K562 (cell line): ENCODE results near the gene ACBD3. TPM values are rescaled to one million over a fixed set of nuclear protein-coding genes. Genes with fewer than 3 reads are reported as not detected.

Source experiments
- ATAC-seq: fragments of 200-7000 bp; cut with Tn5 transposase; 3 replicates; pipeline ENCODE4 v1.9.1; 2020; ENCODE audit warnings: moderate library complexity
- BruUV-seq: library from RNA; stranded (reverse); fragments of 400-500 nt; replicated peaks from 2 replicates; lab custom pipeline; 2021; lab: Mats Ljungman, UMichigan
- CTCF ChIA-PET: fragments of 300-600 bp; formaldehyde crosslinking; extraction: SDS; loops from one replicate; lab custom pipeline; 2021; ENCODE audit warnings: low intra/inter-chr PET ratio; lab: Yijun Ruan, JAX
- POLR2A ChIA-PET: fragments of 300-600, 350-650 bp; sonication (Branson Sonifier 250); formaldehyde crosslinking; extraction: SDS; loops from one replicate; lab custom pipeline; 2021; ENCODE audit warnings: antibody characterized with exemption, inconsistent platforms; lab: Yijun Ruan, JAX
- DNase-seq, 4 experiments: peaks; one replicate each; pipeline versions ENCODE4 v3.0.0 to v3.0.0-alpha.2; 2011 to 2018; ENCODE audit warnings: low spot score in 3 of 4, mixed read lengths in 3 of 4; ENCODE audit errors: extremely low read depth in 1 of 4
- FAIRE-seq: peaks from 2 replicates; lab custom pipeline; 2011; peaks lifted over from hg19 to GRCh38; lab: Jason Lieb, UNC
- H2AFZ ChIP-seq: 2 replicates; pipeline ENCODE4 v1.6.0; 2011; ENCODE audit warnings: low read depth, low read length, control low read depth, inconsistent platforms
- H3K27ac ChIP-seq: fragments of 200-600 bp; 3 replicates; pipeline ENCODE4 v1.8.0; 2011; ENCODE audit warnings: low read depth, mild to moderate bottlenecking, control low read depth, inconsistent platforms, low read length, moderate library complexity, mixed read lengths; ENCODE audit errors: extremely low read depth
- H3K27me3 ChIP-seq, 2 experiments: fragments of 300-600 bp in 1 of 2; 2 replicates in 1 of 2; 3 replicates in 1 of 2; pipeline versions ENCODE4 v1.6.0 to v1.8.0; 2011; ENCODE audit warnings: inconsistent platforms in 2 of 2, low read length in 2 of 2, mild to moderate bottlenecking in 1 of 2, mixed read lengths in 1 of 2, moderate library complexity in 1 of 2; ENCODE audit not compliant: control insufficient read depth in 2 of 2, insufficient read depth in 2 of 2
- H3K36me3 ChIP-seq: fragments of 300-600 bp; 3 replicates; pipeline ENCODE4 v1.8.0; 2011; ENCODE audit warnings: mild to moderate bottlenecking, low read length, inconsistent platforms; ENCODE audit not compliant: control insufficient read depth, insufficient read depth
- H3K4me1 ChIP-seq, 2 experiments: fragments of 200-600 bp in 1 of 2; replicated peaks in 1 of 2; 2 replicates in 1 of 2; 3 replicates in 1 of 2; pipeline versions ENCODE4 v1.5.1 to v1.8.0; 2011; ENCODE audit warnings: inconsistent platforms in 2 of 2, low read length in 2 of 2, mild to moderate bottlenecking in 1 of 2, mixed read lengths in 1 of 2, moderate library complexity in 1 of 2; ENCODE audit not compliant: control insufficient read depth in 2 of 2, insufficient read depth in 2 of 2
- H3K4me2 ChIP-seq: 2 replicates; pipeline ENCODE4 v1.6.1; 2011; ENCODE audit warnings: low read length, control low read depth, inconsistent platforms, mixed read lengths; ENCODE audit not compliant: insufficient read depth
- H3K4me3 ChIP-seq: fragments of 200-600 bp; sonication (generic), shearing (Covaris generic); 2 replicates; pipeline ENCODE4 v1.5.1; 2016; ENCODE audit warnings: control low read depth, inconsistent platforms
- H3K79me2 ChIP-seq: fragments of 200-600 bp; 3 replicates; pipeline ENCODE4 v1.8.0; 2011; ENCODE audit warnings: low read length, inconsistent platforms; ENCODE audit not compliant: control insufficient read depth, insufficient read depth
- H3K9ac ChIP-seq, 2 experiments: 2 replicates each; pipeline versions ENCODE4 v1.6.0 to v1.6.1; 2011; ENCODE audit warnings: low read depth in 2 of 2, low read length in 2 of 2, control low read depth in 1 of 2, inconsistent platforms in 1 of 2, mild to moderate bottlenecking in 1 of 2, mixed read lengths in 1 of 2; ENCODE audit not compliant: insufficient read depth in 1 of 2
- H3K9me1 ChIP-seq: one replicate; pipeline ENCODE4 v1.6.0; 2011; ENCODE audit warnings: inconsistent platforms, mild to moderate bottlenecking, low read length, moderate library complexity; ENCODE audit not compliant: control insufficient read depth, insufficient read depth
- H3K9me3 ChIP-seq: replicated peaks from 2 replicates; pipeline ENCODE4 v1.5.1; 2011; ENCODE audit warnings: low read depth, low read length, inconsistent platforms; ENCODE audit not compliant: control insufficient read depth, insufficient read depth
- H4K20me1 ChIP-seq: replicated peaks from 2 replicates; pipeline ENCODE4 v1.6.1; 2011; ENCODE audit warnings: low read length, inconsistent platforms, mixed read lengths; ENCODE audit not compliant: control insufficient read depth, insufficient read depth
- CBX2 ChIP-seq: fragments of 200-600 bp; sonication (generic); IDR thresholded peaks from one replicate; pipeline ENCODE4 v1.6.1; 2012; ENCODE audit warnings: mild to moderate bottlenecking, low read length, inconsistent platforms; ENCODE audit not compliant: insufficient read depth, poor library complexity, severe bottlenecking
- FOXJ2 ChIP-seq: fragments of 200-800 bp; sonication (Bioruptor generic); IDR thresholded peaks from 2 replicates; pipeline ENCODE4 v1.6.1; 2016; ENCODE audit warnings: missing genetic modification characterization, missing compliant biosample characterization
- HOMEZ ChIP-seq: fragments of 250-450 bp; sonication (Bioruptor Pico); IDR thresholded peaks from 2 replicates; pipeline ENCODE4 v1.4.0; 2020; ENCODE audit warnings: mild to moderate bottlenecking, moderate library complexity
- OTX1 ChIP-seq: fragments of 450-650 bp; formaldehyde crosslinking; IDR thresholded peaks from 2 replicates; pipeline ENCODE4 v1.4.0; 2022; ENCODE audit warnings: mild to moderate bottlenecking
- SMARCE1 ChIP-seq: fragments of 450-650 bp; IDR thresholded peaks from 2 replicates; pipeline ENCODE4 v1.7.1; 2016; ENCODE audit warnings: mild to moderate bottlenecking
- TCFL5 ChIP-seq: fragments of 250-450 bp; sonication (Bioruptor Pico); conservative IDR thresholded peaks from 2 replicates; pipeline ENCODE4 v1.6.1; 2021; ENCODE audit warnings: mild to moderate bottlenecking, moderate library complexity, matching md5 sums
- ZNF253 ChIP-seq: fragments of 250-450 bp; sonication (Bioruptor Pico); conservative IDR thresholded peaks from 2 replicates; pipeline ENCODE4 v1.6.1; 2021; ENCODE audit warnings: mild to moderate bottlenecking
- ZNF274 ChIP-seq: IDR thresholded peaks from 2 replicates; pipeline ENCODE4 v1.6.1; 2011; ENCODE audit warnings: low read depth, mild to moderate bottlenecking, low read length, moderate library complexity, borderline replicate concordance
- ZNF695 ChIP-seq: fragments of 450-650 bp; formaldehyde crosslinking; IDR thresholded peaks from 2 replicates; pipeline ENCODE4 v1.4.0; 2020; ENCODE audit warnings: mild to moderate bottlenecking, moderate library complexity
- ZNF780A ChIP-seq: fragments of 250-450 bp; sonication (Bioruptor Pico); IDR thresholded peaks from 2 replicates; pipeline ENCODE4 v1.5.0; 2021; ENCODE audit warnings: mild to moderate bottlenecking
- WGBS: fragments of 100-300 bp; shearing (Covaris generic); methylation state at CpG from one replicate; pipeline ENCODE4 v1.1.6; 2016; ENCODE audit warnings: low coverage, mixed read lengths; ENCODE audit not compliant: insufficient coverage; ENCODE audit errors: missing lambda C conversion rate; 5-methylcytosine and 5-hydroxymethylcytosine counted together
- in situ Hi-C: fragments of 300-500 bp; cut with MboI; formaldehyde crosslinking; loops from 4 replicates; pipeline ENCODE4 v1.15.0; 2018; ENCODE audit warnings: inconsistent platforms, mixed read lengths
- intact Hi-C: fragments of 100-400 bp; cut with micrococcal nuclease; formaldehyde crosslinking; loops from 2 replicates; pipeline ENCODE4 v1.14.2; 2022
- polyA plus RNA-seq, 8 experiments: library from polyadenylated mRNA; depleted of rRNA in 4 of 8; stranded (reverse) in 5 of 8; unstranded in 3 of 8; fragments of >200 nt; fragmentation: Nextera tagmentation in 2 of 8; fragmentation: Illumina TruSeq in 1 of 8; extraction: Ambion mirVana in 2 of 8; extraction: Trizol in 1 of 8; gene quantifications; 2 replicates each; pipeline versions ENCODE4 v1.2.1 to v1.2.3, GENCODE V29; 2011 to 2014; ENCODE audit warnings: inconsistent platforms in 1 of 8, missing spikeins in 1 of 8
- total RNA-seq, 7 experiments: library from RNA; depleted of rRNA in 6 of 7; stranded (reverse); fragments of >200 nt in 6 of 7; fragmentation: Illumina TruSeq in 2 of 7; extraction: Trizol in 2 of 7; gene quantifications; 2 replicates each; pipeline versions ENCODE4 v1.2.1 to v1.2.3, GENCODE V29; 2011 to 2021; ENCODE audit warnings: low replicate concordance in 1 of 7
- TF ChIP-seq, protein P1 (sequence below): fragments of 450-650 bp; formaldehyde crosslinking; IDR thresholded peaks from 2 replicates; pipeline ENCODE4 v1.4.0; 2020; ENCODE audit warnings: mild to moderate bottlenecking, moderate library complexity

The ACBD3 gene
- total and polyA plus RNA-seq, 9 of the 15 experiments (the other 6 are each of a cell fraction or from before 2014, with no cell fraction given), result 11.1 to 36.7 (median 26.9) TPM

DNA sequence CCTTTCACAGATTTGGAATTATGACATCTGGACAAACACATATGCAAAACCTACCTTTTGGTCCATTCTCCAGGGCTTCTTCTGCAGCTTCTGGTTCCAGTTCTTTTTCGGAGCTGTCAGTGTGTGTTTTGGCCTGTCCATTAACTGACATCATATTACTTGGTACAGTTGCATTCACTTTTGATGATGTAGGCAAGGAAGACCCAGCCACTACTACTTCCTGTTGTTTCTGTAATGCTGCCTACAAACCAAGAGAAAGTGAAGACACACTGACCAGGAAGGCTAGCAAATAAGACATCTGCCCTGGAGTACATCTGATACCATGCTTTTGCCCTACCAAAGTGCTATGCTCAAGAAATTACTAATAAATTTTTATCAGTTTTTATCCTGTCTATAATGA is 31.9 kb downstream of the ACBD3 start:
- Histone ChIP-seq H2AFZ (no peak overlapping the region), H3K27me3 (no peaks in the 10 kb centered on the region), H3K9me1 (no peaks in the 10 kb centered on the region), H3K4me1 (no peaks in the 10 kb centered on the region), H3K9me3 (no peaks in the 10 kb centered on the region), H3K4me3 (no peak overlapping the region), H4K20me1 (no peaks in the 10 kb centered on the region), H3K36me3 (peaks cover 75% of the 10 kb centered on the region), H3K9ac (no peak overlapping the region), H3K27ac (no peak overlapping the region), H3K79me2 (no peaks in the 10 kb centered on the region), H3K4me2 (no peak overlapping the region)
- 88% methylated on average over 1 of the region's 1 CpG for WGBS
- CTCF ChIA-PET, result no interaction called here
- no peak for FAIRE-seq
- intact Hi-C loops, result no loop called here
- BruUV-seq, result no TSS peak
- TF ChIP-seq HOMEZ (CRISPR knock-in tag) (no peak), TCFL5 (CRISPR knock-in tag) (no peak), CBX2 (no peak), OTX1 (no peak), ZNF274 (no peak), SMARCE1 (no peak), FOXJ2 (tag) (no peak), ZNF695 (CRISPR knock-in tag) (no peak), ZNF253 (CRISPR knock-in tag) (no peak), ZNF780A (CRISPR knock-in tag) (no peak)
- TF ChIP-seq, protein P1, sequence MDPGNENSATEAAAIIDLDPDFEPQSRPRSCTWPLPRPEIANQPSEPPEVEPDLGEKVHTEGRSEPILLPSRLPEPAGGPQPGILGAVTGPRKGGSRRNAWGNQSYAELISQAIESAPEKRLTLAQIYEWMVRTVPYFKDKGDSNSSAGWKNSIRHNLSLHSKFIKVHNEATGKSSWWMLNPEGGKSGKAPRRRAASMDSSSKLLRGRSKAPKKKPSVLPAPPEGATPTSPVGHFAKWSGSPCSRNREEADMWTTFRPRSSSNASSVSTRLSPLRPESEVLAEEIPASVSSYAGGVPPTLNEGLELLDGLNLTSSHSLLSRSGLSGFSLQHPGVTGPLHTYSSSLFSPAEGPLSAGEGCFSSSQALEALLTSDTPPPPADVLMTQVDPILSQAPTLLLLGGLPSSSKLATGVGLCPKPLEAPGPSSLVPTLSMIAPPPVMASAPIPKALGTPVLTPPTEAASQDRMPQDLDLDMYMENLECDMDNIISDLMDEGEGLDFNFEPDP (CRISPR knock-in tag), result no peak
- POLR2A ChIA-PET, result interaction anchor here (0.6 to 1.3 kb wide), 4 partner anchors 12 to 155 kb away, joined by 3 to 4 read pairs (median 3); partner anchors contain the start of genes H3-3A and LIN9
- ATAC-seq, result no peak
- in situ Hi-C loops, result no loop called here
- DNase-seq, result no peak
